K562 (cell line): ENCODE data around the gene PPP1R15A.

ENCODE experiments used
- TF ChIP-seq, protein P1 (sequence below), 2 experiments: fragments of 450-650 bp; IDR thresholded peaks; 2 replicates each; pipeline ENCODE4 v1.6.1; 2016; ENCODE audit warnings: mild to moderate bottlenecking in 2 of 2, borderline replicate concordance in 1 of 2, low read depth in 1 of 2, moderate library complexity in 1 of 2
- TF ChIP-seq, protein P2 (sequence below), 3 experiments: IDR thresholded peaks in 2 of 3; conservative IDR thresholded peaks in 1 of 3; 2 replicates each; pipeline ENCODE4 v1.5.1; 2011 to 2012; ENCODE audit warnings: low read length in 3 of 3, mild to moderate bottlenecking in 3 of 3, control low read depth in 2 of 3, improper control_type of control experiment in 1 of 3, inconsistent platforms in 1 of 3, low read depth in 1 of 3, mixed read lengths in 1 of 3, moderate library complexity in 1 of 3; ENCODE audit not compliant: insufficient read depth in 2 of 3

DNA sequence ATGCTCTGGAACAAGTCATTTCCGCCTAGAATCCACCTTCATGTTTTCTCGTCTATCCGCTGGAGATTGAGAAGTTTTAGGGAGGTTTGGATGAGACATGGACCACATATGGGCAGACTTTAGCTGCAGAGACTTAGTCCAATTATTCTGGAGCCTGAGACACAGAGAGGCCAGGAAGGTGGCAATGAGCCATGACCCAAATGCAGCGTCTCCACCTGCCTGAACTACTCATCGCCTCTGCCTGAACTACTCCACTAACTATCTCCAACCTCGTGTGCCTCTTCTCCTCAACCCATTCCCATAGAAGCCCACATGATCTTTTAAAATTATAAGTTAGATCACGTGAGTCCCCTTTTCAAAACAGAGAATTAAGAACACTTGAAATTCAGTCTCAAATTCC is 9.4 kb upstream of the PPP1R15A start:
- TF ChIP-seq, protein P1, sequence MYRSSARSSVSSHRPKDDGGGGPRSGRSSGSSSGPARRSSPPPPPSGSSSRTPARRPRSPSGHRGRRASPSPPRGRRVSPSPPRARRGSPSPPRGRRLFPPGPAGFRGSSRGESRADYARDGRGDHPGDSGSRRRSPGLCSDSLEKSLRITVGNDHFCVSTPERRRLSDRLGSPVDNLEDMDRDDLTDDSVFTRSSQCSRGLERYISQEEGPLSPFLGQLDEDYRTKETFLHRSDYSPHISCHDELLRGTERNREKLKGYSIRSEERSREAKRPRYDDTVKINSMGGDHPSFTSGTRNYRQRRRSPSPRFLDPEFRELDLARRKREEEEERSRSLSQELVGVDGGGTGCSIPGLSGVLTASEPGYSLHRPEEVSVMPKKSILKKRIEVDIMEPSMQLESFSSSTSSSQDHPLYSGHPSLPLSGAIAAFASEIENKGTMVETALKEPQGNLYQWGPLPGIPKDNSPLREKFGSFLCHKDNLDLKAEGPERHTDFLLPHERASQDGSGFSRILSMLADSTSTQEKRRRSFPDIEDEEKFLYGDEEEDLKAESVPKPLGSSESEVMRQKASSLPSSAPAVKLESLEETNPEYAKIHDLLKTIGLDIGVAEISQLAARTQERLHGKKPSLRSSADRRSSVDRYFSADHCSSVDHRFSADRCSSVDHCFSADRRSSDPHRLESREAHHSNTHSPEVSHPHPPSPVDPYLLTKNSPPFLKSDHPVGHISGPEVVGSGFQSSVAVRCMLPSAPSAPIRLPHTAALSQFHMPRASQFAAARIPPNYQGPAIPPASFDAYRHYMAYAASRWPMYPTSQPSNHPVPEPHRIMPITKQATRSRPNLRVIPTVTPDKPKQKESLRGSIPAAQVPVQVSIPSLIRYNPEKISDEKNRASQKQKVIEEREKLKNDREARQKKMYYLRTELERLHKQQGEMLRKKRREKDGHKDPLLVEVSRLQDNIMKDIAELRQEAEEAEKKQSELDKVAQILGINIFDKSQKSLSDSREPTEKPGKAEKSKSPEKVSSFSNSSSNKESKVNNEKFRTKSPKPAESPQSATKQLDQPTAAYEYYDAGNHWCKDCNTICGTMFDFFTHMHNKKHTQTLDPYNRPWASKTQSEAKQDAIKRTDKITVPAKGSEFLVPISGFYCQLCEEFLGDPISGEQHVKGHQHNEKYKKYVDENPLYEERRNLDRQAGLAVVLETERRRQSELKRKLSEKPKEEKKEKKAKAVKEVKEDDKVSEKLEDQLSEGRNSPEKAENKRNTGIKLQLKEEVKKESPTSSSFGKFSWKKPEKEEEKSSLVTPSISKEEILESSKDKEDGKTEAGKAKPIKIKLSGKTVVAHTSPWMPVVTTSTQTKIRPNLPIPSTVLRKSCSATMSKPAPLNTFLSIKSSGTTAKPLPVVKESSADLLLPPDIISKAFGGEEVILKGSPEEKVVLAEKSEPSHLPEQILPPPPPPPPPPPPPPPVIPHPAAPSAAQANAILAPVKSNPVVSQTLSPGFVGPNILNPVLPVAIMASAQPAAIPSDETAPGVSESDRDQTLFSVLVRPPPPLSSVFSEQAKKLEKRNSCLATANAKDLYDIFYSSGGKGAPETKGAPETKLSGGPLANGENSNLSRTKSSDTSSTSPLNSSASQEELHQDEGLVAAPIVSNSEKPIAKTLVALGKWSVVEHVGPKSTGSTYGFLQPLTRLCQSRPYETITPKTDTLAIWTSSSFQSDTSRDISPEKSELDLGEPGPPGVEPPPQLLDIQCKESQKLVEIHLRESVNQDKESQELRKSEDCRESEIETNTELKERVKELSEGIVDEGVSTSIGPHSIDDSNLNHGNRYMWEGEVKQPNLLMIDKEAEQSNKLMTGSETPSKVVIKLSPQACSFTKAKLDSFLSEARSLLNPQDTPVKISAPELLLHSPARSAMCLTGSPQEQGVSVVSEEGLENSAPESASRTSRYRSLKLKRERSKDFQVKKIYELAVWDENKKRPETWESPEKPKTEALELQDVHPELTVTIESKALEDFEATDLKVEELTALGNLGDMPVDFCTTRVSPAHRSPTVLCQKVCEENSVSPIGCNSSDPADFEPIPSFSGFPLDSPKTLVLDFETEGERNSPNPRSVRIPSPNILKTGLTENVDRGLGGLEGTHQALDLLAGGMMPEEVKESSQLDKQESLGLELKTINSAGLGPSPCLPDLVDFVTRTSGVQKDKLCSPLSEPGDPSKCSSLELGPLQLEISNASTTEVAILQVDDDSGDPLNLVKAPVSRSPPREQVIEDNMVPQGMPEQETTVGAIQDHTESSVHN (IDR thresholded peaks at IDR 0.05; ENCODE audit: borderline replicate concordance in 1 of 2, low read depth in 1 of 2), result no peak
- TF ChIP-seq, protein P2, sequence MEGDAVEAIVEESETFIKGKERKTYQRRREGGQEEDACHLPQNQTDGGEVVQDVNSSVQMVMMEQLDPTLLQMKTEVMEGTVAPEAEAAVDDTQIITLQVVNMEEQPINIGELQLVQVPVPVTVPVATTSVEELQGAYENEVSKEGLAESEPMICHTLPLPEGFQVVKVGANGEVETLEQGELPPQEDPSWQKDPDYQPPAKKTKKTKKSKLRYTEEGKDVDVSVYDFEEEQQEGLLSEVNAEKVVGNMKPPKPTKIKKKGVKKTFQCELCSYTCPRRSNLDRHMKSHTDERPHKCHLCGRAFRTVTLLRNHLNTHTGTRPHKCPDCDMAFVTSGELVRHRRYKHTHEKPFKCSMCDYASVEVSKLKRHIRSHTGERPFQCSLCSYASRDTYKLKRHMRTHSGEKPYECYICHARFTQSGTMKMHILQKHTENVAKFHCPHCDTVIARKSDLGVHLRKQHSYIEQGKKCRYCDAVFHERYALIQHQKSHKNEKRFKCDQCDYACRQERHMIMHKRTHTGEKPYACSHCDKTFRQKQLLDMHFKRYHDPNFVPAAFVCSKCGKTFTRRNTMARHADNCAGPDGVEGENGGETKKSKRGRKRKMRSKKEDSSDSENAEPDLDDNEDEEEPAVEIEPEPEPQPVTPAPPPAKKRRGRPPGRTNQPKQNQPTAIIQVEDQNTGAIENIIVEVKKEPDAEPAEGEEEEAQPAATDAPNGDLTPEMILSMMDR (IDR thresholded peaks at IDR 0.05 in 2 of 3, conservative IDR thresholded peaks at IDR 0.05 in 1 of 3; ENCODE audit: insufficient read depth in 2 of 3, low read depth in 1 of 3, low read length in 3 of 3), result no peak
